ENCODE measurements around the gene TEX12.
"Not testable (repeated sequence)": the region's sequence is repeated elsewhere in the genome, so short reads cannot be mapped to it uniquely, and the experiment has no call there.

Gene TEX12

DNA sequence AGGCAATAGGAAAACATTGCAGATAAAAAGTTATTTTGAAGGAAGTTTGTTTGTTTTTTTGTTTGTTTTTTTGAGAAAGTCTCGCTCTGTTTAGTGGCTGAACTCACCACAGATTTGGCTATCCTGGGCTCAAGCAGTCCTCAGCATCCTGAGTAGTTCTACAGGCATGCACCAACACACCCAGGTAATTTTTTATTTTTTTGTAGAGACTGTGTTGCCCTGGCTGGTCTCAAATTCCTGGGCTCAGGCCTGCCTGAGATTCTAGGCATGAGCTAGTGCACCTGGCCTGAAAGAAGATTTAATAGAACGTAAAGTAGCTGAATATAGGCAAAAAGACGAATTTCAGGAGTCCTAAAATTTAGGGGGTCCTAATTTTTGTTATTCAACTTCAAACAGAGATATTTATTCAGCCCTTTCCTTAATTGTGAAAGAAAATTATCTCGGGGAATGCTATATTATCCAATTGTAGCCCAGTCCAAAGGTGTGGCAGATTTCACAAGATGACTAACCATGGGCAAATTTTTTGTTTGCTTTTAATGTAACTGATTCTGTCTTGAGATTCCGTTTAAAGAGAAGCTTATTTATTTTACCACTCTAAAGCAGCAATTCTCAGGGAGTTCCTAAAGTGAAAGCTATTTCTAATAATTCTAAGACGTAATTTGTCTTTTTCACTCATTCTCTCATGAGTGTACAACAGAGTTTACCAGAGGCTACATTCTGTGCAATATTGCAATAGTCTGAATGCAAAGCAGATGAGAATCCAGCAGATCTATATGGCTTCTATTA is 4.2 kb upstream of the TEX12 start:
- Histone ChIP-seq H3K4me3 (peak overlapping the region; percentile 8 to 39 (median 27)), H3K27ac (peak overlapping the region in 17 of 21 experiments; percentile 0 to 79 (median 47))

DNA sequence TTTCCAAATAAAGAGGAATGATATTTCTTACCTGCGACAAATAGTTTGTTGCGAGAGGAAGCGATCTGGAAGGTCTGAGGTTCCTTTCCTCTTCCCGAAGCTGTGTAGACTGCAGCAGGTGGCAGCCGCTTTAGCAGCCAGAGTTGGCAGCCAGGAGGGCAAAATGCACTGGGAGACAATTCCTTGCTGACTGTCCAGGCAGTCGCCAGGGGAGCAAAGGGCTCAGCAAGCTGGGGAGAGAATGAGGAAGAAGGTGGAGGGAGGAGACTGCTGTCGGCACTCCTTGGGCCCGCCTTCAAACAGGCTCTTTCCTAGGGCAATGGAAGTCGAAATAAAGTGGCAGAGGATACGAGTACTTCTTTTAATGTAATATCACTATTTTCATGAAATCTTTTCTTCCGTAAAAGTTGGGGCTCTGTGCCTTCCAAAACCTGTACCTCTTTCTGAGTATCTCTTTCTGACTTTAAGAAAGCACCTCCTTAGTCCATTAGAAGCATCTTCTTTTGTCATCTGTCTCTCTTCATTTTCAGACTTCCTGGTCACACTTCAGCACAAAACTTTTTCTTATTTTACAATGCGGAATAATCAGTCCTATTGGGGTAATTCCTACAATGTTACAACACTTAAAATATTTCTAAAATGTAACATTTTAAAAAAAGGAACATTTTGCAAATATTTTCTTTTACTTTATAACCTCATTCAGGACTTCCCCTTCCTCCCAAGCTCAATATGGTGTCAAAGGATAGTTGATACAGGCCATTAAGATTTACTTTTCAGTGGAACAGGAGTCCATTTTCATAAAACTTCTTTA is 3.1 kb upstream of the TEX12 start, which contains the start of gene IL18:
Gene IL18 (minus strand): TSS at position 220 of the 811 bp plus-strand sequence. CDS start 9,041 bp downstream, outside the sequence.
- H3K4me3 ChIP-seq = peak within 1 kb of the TSS; percentile 8 to 39 (median 27)
- peak within 1 kb of the TSS in 19 of 21 experiments; percentile 0 to 79 (median 47) for H3K27ac ChIP-seq

DNA sequence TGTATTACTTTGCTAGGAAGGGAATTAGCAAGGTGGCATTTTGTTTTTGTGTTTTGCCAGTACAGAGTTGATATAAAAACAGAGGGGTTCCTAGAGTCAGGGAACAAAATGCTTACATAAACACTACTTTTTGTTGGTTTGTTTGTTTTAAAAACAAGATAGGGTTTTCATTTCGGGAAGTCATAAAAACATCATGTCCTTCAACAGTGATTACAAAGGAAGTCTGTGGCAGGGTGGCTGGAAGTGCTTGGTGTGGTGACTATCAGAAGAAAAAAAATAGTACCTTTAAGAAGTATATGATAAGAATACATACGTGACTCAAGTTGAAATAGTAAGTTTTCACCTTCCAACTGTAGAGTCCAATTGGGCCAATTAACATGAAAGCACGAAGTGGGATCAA is 2.1 kb upstream of the TEX12 start:
- Histone ChIP-seq H3K27ac (no peak overlapping the region), H3K4me3 (no peak overlapping the region)

DNA sequence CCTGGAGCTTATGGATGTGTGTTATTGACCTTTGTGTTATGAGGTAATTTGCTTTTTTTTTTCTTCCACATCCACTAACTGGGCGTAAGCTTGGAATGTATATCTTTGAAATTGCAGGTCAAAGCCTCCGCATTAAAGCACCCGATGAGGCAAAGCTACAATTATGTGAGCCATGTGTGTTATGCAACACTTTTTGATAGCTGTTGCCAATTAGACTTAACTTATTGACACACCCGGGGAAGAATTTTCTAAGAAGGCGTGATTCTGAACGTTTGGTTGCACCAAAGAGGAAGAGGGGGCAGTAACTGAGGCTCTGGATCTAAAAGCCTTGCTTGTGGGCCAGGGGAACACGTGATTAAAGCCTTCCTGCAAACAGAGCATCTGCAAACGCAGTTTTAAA is 610 bp upstream of the TEX12 start:
- no peak overlapping the region for H3K4me3 ChIP-seq
- peak overlapping the region in 3 of 21 experiments; percentile 4 to 19 (median 17) for H3K27ac ChIP-seq

DNA sequence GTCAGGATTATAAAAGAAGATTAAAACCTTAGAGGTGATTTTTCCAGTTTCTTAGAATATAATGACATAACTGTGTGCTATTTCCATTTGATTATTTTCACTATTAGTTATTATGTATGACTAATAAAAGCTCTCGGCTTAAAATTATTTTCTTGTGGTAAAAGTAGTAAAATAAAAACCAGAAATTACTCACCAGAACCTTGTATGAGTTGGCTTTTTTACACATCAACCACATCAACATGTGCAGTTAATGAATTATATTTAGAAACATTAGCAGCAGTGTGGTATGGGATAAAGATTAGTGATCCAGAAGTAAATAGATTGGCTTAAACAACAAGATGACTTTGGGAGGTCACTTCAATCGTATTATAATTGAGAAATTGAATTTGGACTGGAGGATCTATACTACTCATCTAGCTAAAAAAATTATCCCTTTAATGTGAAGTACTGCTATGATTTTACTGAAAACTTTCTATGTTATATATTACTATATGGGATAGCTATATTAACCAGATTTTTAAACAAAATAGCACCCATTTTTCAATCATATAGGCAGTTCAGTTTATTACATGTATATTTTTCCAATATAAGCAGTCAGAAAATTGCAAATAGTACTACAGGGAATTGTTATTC is 5.3 kb downstream of the TEX12 start:
- Histone ChIP-seq H3K27ac (no peak overlapping the region), H3K4me3 (no peak overlapping the region)

DNA sequence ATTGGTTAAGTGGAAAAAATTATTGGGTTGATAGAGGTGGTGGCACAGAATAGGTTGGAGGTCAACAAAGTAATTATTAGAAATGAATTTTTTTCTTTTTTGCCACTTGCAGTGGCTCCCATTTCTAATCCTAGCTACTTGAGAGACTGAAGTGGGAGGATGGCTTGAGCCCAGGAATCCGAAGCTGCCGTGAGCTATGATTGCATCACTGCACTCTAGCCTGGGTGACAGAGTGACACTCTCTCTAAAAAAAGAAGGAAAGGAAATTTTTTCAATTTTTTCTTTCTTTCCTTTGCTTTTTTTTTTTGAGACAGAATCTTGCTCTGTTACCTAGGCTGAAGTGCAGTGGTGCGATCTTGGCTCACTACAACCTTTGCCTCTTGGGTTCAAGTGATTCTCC is 6.0 kb downstream of the TEX12 start:
- Histone ChIP-seq H3K27ac (no peak overlapping the region), H3K4me3 (no peak overlapping the region)

DNA sequence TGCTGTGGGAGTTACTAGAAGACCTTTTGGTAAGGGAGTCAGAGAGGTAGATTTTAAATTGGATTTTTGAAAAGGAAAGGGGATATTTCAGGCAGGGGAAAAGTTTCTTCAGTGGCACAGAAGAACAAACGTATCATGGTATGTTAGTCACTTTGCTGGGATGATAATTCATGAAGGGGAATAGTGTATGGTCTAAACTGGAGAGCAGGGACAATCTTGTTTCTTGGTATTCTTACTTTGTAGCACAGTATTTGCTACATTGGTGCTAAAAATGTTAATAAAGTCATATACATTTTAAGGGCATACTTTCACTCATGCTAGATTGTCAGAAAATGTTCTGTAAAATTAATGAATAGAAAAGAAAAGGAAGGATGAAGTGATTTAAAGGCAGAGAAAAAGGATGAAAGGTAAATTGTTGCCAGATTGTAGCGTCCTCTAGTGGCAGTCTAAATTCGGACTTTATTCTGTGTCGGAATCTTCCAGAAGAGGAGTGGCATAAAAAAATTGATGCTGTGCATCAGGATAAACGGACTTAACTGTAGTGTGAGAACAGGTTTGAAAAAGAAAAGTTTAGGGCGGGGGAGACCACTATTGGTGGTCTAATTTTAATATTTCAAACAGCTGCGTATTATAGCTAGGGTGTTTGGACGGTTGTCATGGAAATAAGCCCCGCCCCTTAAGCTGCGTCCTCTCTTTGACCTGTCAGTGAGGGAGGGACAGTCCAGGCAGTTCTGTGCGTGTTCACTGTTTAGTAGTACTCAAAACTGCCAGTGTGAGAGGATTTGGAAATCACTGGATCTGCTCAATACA is 7.8 kb downstream of the TEX12 start, which contains the start of gene BCO2:
Gene BCO2 (plus strand): TSS at position 724 of the 810 bp plus-strand sequence. CDS start 90 bp downstream, outside the sequence.
- Histone ChIP-seq H3K27ac (no peak within 1 kb of the TSS), H3K4me3 (peak within 1 kb of the TSS in 3 of 7 experiments; percentile 1 to 5 (median 1))

DNA sequence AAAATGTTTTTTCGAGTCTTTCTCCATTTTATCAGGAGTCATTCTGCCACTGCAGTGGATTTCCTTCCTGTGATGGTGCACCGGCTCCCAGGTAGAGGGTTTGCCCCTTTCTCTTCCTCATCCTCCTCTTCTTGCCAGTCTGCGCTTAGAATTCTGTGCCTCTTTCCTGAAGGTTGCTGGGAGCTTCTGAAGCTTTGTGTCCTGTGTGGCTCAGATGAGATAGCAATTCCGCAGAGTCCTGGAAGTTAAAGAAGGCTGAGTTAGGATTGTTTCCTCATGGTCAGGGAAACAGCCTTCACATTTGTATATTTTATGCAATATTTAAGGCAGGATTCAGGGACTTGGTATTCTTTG is 8.4 kb downstream of the TEX12 start:
- Histone ChIP-seq H3K27ac (no peak overlapping the region), H3K4me3 (peak overlapping the region in 3 of 7 experiments; percentile 1 to 5 (median 1))

DNA sequence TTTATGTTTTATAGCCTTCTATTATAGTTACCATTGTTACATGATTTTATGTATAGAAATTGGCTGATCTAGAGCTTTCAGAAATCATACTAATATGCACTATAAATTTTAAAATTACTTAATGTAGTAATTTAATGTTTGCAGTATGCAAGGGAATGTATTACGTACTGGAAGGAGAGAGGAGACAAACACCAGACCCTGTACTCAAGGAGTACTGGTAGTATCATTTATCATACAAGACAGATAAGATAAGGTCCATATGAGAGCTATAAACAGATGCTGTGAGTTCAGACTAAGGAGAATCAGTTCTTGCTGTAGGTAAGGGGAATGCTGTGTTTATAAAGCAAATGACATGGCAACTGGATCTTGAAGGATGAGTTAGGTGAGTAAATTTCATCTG is 8.9 kb downstream of the TEX12 start:
- Histone ChIP-seq H3K4me3 (no peak overlapping the region), H3K27ac (no peak overlapping the region)

DNA sequence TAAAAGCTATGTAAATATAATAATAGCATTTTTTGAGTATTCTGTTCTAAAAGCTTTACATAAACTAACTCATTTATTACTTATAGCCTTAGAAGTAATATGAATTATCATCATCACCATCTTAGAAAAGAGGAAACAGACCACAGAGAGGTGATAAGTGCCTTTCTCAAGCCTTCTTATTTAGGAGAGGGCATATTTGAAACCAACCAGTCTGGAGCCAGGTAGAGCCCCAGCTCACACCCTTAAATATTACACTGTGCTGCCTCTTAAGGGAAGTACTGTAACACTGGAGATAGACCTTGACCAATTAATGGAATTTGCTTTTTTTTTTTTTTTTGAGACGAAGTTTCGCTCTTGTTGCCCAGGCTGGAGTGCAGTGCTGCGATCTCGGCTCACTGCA is 10.4 kb downstream of the TEX12 start:
- Histone ChIP-seq H3K27ac (no peak overlapping the region), H3K4me3 (no peak overlapping the region)

DNA sequence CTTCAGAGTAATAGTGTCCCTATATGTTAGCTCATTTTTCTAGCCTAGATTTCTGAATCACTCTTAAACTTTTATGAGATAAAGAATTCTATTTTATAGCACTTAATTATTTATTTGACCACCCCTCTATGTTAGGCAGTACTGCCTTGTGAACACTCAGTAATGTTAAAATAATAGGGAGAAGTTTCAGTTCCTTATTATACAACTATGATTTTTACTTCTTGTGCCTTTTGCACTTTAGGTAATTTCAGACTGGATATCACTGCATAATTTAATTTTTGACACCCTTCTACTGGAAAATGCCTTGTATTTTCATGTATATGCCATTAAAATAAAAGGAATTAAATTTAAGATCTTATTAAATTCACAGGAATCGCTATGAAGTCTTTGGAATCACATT is 11.3 kb downstream of the TEX12 start:
- Histone ChIP-seq H3K27ac (no peak overlapping the region), H3K4me3 (no peak overlapping the region)

DNA sequence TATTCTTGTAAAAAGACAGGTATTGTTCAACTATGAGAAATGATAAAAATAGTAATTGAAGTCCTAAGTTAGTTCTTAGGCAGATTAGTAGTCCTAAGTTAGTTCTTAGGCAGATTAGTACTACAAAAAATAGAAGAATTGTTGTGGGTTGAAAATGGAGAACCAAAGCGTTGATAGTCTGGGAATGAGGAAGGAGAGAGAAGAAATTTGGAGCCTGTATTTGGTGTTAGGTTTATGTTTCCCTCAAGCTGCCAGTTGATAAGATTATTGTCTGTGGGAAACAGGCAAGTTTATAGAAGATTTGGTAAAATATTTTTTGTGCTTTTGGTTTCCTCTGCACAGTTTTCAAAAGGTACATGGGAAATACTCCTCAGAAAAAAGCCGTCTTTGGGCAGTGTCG is 11.8 kb downstream of the TEX12 start:
- H3K4me3 ChIP-seq = no peak overlapping the region

DNA sequence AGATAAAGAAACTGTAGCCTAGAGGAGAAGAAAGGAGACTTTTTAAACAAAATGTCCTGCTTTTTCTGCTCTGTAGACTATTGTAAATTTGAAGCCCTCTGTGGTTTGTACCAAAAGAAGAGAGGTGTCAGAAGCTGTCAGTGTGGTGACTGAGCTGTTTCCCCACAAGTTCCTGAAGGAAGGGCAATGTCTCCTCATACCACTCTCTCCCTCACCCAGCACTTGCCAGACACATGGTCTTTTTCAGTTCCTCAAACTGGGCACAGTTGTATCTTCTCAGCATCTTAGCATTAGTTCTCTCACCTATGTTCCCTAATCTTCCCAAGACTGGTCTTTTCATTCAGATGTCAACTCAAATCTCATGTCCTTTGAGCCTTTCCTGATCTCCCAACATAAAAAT is 12.4 kb downstream of the TEX12 start:
- Histone ChIP-seq H3K27ac (peak overlapping the region in 2 of 21 experiments; percentile 13 to 36), H3K4me3 (no peak overlapping the region)

More for the DNA sequence above, 11.8 kb downstream of the TEX12 start:
- peak overlapping the region in 2 of 21 experiments; percentile 13 to 36 for H3K27ac ChIP-seq

DNA sequence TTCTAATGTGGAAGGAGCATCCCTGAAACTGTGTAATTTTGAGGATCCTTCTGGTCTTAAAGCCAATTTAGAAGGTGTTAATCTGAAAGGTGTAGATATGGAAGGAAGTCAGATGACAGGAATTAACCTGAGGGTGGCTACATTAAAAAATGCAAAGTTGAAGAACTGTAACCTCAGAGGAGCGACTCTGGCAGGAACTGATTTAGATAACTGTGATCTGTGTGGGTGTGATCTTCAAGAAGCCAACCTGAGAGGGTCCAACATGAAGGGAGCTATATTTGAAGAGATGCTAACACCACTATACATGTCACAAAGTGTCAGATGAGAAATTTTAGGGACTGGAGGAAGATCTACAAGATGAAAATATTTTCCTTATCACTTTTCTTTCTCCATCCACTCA is 15.7 kb downstream of the TEX12 start:
- Histone ChIP-seq H3K4me3 (no peak overlapping the region), H3K27ac (no peak overlapping the region)

DNA sequence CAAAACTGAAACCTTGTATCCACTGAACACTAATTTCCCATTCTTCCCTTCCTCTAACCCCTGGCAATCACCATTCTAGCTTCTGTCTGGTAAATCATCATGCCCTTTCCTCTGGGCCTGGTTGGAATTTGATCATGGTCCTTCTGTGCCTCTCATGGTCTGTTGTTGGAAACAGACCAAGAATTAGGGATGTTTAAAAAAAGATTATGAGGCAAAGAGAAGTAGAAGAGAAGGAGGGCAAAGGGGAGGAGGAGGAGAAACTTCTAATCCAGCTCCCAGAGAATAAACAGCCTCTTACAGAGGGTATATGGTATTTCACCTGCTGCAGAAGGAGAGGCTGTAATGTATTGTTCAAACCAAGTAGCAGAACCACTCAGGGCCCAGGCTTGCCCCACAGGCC is 18.7 kb downstream of the TEX12 start:
- Histone ChIP-seq H3K4me3 (no peak overlapping the region), H3K27ac (no peak overlapping the region)

DNA sequence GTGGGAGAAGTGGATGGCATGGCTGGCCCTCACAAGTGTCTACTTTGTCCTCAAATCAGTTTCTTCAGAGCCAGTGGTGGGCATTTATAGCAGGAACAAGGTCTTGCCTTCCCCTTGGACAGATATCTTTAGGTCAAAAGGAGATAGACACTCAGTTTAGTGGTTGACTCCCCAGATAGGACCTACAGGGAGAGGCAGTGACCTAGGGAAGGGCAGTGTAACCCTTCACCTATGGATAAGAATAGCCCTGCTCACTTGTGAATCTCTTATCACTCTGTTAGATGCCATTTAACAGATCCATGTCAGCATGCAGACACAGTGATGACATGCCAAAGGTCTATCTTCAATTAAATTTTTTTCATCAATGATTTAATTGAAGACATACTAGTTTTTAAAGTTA is 19.1 kb downstream of the TEX12 start:
- Histone ChIP-seq H3K27ac (no peak overlapping the region), H3K4me3 (no peak overlapping the region)

DNA sequence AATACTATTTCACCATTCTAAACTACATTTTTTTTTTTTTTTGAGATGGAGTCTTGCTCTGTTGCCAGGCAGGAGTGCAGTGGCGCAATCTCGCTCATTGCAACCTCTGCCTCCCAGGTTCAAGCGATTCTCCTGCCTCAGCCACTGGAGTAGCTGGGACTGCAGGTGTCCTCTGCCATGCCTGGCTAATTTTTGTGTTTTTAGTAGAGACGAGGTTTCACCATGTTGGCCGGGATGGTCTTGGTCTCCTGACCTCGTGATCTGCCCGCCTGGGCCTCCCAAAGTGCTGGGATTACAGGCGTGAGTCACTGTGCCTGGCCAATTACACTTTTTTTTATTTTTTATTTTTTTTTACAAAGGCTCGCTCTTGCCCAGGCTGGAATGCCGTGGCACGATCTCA is 27.9 kb downstream of the TEX12 start:
- H3K4me3 ChIP-seq = not testable (repeated sequence)
- H3K27ac ChIP-seq = peak overlapping the region in 8 of 21 experiments; percentile 7 to 66 (median 34)

DNA sequence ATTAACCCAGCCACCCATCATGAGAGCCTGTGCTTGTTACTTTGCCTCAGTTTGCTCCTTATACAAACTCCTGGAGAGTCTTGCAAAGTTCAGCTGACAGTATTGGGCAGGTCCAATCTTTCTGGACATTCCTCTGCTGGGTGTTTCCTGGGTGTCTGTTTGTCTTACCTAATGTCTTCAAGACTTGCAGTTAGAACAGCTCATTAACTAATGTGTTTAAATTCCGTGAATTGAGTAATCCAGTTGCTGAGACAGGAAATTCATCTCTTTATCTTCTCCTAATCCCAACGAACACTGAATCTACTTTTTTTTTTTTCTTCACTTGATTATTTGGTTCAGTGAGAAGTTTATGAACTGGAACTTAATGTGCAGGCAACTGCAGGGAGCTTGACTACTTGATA is 28.8 kb downstream of the TEX12 start:
- Histone ChIP-seq H3K27ac (peak overlapping the region in 4 of 21 experiments; percentile 7 to 66 (median 38)), H3K4me3 (no peak overlapping the region)

DNA sequence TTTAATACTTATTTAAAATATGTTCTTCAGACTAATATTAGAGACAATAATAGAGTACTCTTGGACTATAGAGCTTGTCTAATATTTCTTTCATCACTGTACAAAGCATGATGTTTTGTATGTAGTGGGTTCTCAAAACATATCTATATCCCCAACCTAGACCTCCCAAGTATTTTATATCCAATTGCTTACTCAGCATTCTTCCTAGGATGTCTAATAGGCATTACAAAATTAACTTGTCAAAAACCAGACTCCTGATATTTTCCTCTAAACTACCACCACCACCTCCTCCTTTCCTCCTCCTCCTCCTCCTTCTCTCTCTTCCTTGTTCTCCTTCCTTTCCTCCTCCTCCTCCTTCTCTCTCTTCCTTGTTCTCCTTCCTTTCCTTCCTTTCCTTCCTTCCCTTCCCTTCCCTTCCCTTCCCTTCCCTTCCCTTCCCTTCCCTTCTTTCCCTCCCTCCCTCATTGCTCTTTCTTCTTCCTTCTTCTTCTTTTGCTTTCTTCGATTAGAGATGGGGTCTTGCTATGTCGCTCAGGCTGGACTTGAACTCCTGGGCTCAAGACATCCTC is 29.4 kb downstream of the TEX12 start:
- H3K4me3 ChIP-seq = no peak overlapping the region
- no peak overlapping the region for H3K27ac ChIP-seq

All from skin epidermis (tissue), 12 donors.